Measurements from ENCODE around the gene UBL4A. TPM values are rescaled to one million over a fixed set of nuclear protein-coding genes. Genes with fewer than 3 reads are reported as not detected.
A peak's percentile ranks its signal among the peaks of the same experiment; 100 is the strongest.

UBL4A gene
- total and polyA plus RNA-seq, 5 donors: 43.6 to 62.1 (median 60.0) TPM

GRCh38 chrX:154481911-154482601 is 4.4 kb downstream of the UBL4A start:
- Histone ChIP-seq H3K9me3 (ENCODE audit: control insufficient read depth, low read length) (no peaks in the 10 kb centered on the region), H3K4me1 (ENCODE audit: control insufficient read depth, insufficient read depth, low read length) (peaks cover 2% of the 10 kb centered on the region), H3K4me3 (ENCODE audit: low read length) (no peak overlapping the region), H3K27ac (ENCODE audit: low read length) (peak overlapping the region; percentile 36), H3K27me3 (ENCODE audit: control insufficient read depth, insufficient read depth) (no peaks in the 10 kb centered on the region)
- intact Hi-C loops (cut with DNase I): no loop called here
- DNase-seq: peak in 2 of 3 donors; percentile 46 to 58
- WGBS: 59% methylated on average over 14 of the region's 14 CpGs
- no peak for ATAC-seq

GRCh38 chrX:154481195-154481594 is 5.2 kb downstream of the UBL4A start:
- Histone ChIP-seq H3K4me1 (ENCODE audit: control insufficient read depth, insufficient read depth, low read length) (peaks cover 2% of the 10 kb centered on the region), H3K4me3 (ENCODE audit: low read length) (no peak overlapping the region), H3K27ac (ENCODE audit: low read length) (no peak overlapping the region), H3K9me3 (ENCODE audit: control insufficient read depth, low read length) (no peaks in the 10 kb centered on the region), H3K27me3 (ENCODE audit: control insufficient read depth, insufficient read depth) (no peaks in the 10 kb centered on the region)
- ATAC-seq (no peak), DNase-seq (no peak)
- 82% methylated on average over 5 of the region's 5 CpGs for WGBS
- intact Hi-C loops (cut with DNase I): no loop called here

- intact Hi-C loops (cut with DNase I): no loop called here
- 3% methylated on average over 84 of the region's 85 CpGs for WGBS
- peaks cover 2% of the 10 kb centered on the region for H3K4me1 ChIP-seq (ENCODE audit: control insufficient read depth, insufficient read depth, low read length)
- H3K9me3 ChIP-seq (ENCODE audit: control insufficient read depth, low read length): no peaks in the 10 kb centered on the region
- H3K27ac ChIP-seq (ENCODE audit: low read length): peak within 1 kb of the TSS; percentile 54
- DNase-seq (peak; percentile 93 to 98 (median 97)), ATAC-seq (peak; percentile 96)
- H3K27me3 ChIP-seq (ENCODE audit: control insufficient read depth, insufficient read depth): no peaks in the 10 kb centered on the region
- peak within 1 kb of the TSS; percentile 43 for H3K4me3 ChIP-seq (ENCODE audit: low read length)
Measured at GRCh38 chrX:154478728-154479622, 7.4 kb downstream of the UBL4A start, which contains the start of gene LAGE3. TSS of gene LAGE3 (minus strand) at chrX:154479281. CDS start at chrX:154478915, 366 bp downstream.

- DNase-seq: peak in 1 of 3 donors; percentile 58
- Histone ChIP-seq H3K4me3 (ENCODE audit: low read length) (peak overlapping the region; percentile 43), H3K27ac (ENCODE audit: low read length) (no peak overlapping the region), H3K9me3 (ENCODE audit: control insufficient read depth, low read length) (no peaks in the 10 kb centered on the region), H3K4me1 (ENCODE audit: control insufficient read depth, insufficient read depth, low read length) (peaks cover 2% of the 10 kb centered on the region), H3K27me3 (ENCODE audit: control insufficient read depth, insufficient read depth) (no peaks in the 10 kb centered on the region)
- WGBS: 51% methylated on average over 24 of the region's 24 CpGs
- ATAC-seq: peak in 1 of 2 donors; percentile 1
- intact Hi-C loops (cut with DNase I): no loop called here
Measured at GRCh38 chrX:154477891-154478477, 8.4 kb downstream of the UBL4A start.

GRCh38 chrX:154476821-154477220 is 9.6 kb downstream of the UBL4A start:
- ATAC-seq (no peak), DNase-seq (no peak)
- intact Hi-C loops (cut with DNase I): no loop called here
- WGBS: 83% methylated on average over 8 of the region's 8 CpGs
- Histone ChIP-seq H3K4me1 (ENCODE audit: control insufficient read depth, insufficient read depth, low read length) (peaks cover 2% of the 10 kb centered on the region), H3K4me3 (ENCODE audit: low read length) (no peak overlapping the region), H3K27ac (ENCODE audit: low read length) (no peak overlapping the region), H3K9me3 (ENCODE audit: control insufficient read depth, low read length) (no peaks in the 10 kb centered on the region), H3K27me3 (ENCODE audit: control insufficient read depth, insufficient read depth) (no peaks in the 10 kb centered on the region)

GRCh38 chrX:154473683-154474082 is 12.7 kb downstream of the UBL4A start:
- no peaks in the 10 kb centered on the region for H3K4me1 ChIP-seq (ENCODE audit: control insufficient read depth, insufficient read depth, low read length)
- H3K27ac ChIP-seq (ENCODE audit: low read length): no peak overlapping the region
- no peaks in the 10 kb centered on the region for H3K27me3 ChIP-seq (ENCODE audit: control insufficient read depth, insufficient read depth)
- no peaks in the 10 kb centered on the region for H3K9me3 ChIP-seq (ENCODE audit: control insufficient read depth, low read length)
- no peak overlapping the region for H3K4me3 ChIP-seq (ENCODE audit: low read length)
- DNase-seq (no peak), ATAC-seq (no peak)
- intact Hi-C loops (cut with DNase I): no loop called here
- WGBS: 69% methylated on average over 7 of the region's 7 CpGs

GRCh38 chrX:154472685-154473632 is 13.5 kb downstream of the UBL4A start:
- Histone ChIP-seq H3K27me3 (ENCODE audit: control insufficient read depth, insufficient read depth) (no peaks in the 10 kb centered on the region), H3K4me1 (ENCODE audit: control insufficient read depth, insufficient read depth, low read length) (no peaks in the 10 kb centered on the region), H3K27ac (ENCODE audit: low read length) (no peak overlapping the region), H3K9me3 (ENCODE audit: control insufficient read depth, low read length) (no peaks in the 10 kb centered on the region), H3K4me3 (ENCODE audit: low read length) (no peak overlapping the region)
- DNase-seq (peak in 2 of 3 donors; percentile 11 to 42), ATAC-seq (no peak)
- intact Hi-C loops (cut with DNase I): no loop called here
- WGBS: 77% methylated on average over 28 of the region's 28 CpGs

GRCh38 chrX:154471839-154472684 is 14.4 kb downstream of the UBL4A start:
- Histone ChIP-seq H3K27me3 (ENCODE audit: control insufficient read depth, insufficient read depth) (no peaks in the 10 kb centered on the region), H3K4me1 (ENCODE audit: control insufficient read depth, insufficient read depth, low read length) (no peaks in the 10 kb centered on the region), H3K4me3 (ENCODE audit: low read length) (no peak overlapping the region), H3K27ac (ENCODE audit: low read length) (no peak overlapping the region), H3K9me3 (ENCODE audit: control insufficient read depth, low read length) (no peaks in the 10 kb centered on the region)
- intact Hi-C loops (cut with DNase I): no loop called here
- 85% methylated on average over 23 of the region's 23 CpGs for WGBS
- DNase-seq (peak in 1 of 3 donors; percentile 49), ATAC-seq (no peak)

GRCh38 chrX:154470914-154471568 is 15.4 kb downstream of the UBL4A start:
- Histone ChIP-seq H3K9me3 (ENCODE audit: control insufficient read depth, low read length) (no peaks in the 10 kb centered on the region), H3K4me3 (ENCODE audit: low read length) (no peak overlapping the region), H3K27ac (ENCODE audit: low read length) (no peak overlapping the region), H3K4me1 (ENCODE audit: control insufficient read depth, insufficient read depth, low read length) (no peaks in the 10 kb centered on the region), H3K27me3 (ENCODE audit: control insufficient read depth, insufficient read depth) (no peaks in the 10 kb centered on the region)
- no peak for DNase-seq
- no peak for ATAC-seq
- intact Hi-C loops (cut with DNase I): no loop called here
- WGBS: 91% methylated on average over 22 of the region's 23 CpGs

Data from right cardiac atrium (tissue), 5 donors.